HG02981 (cell line): Measurements from ENCODE around the gene MYH14.
"Not testable (repeated sequence)": the region's sequence is repeated elsewhere in the genome, so short reads cannot be mapped to it uniquely, and the experiment has no call there.

Experiments used
- ATAC-seq: cut with Tn5 transposase; IDR thresholded peaks from one replicate; pipeline ENCODE4 v1.9.1; 2021; ENCODE audit warnings: mild to moderate bottlenecking, moderate library complexity; ENCODE audit not compliant: unreplicated experiment

The MYH14 gene

DNA sequence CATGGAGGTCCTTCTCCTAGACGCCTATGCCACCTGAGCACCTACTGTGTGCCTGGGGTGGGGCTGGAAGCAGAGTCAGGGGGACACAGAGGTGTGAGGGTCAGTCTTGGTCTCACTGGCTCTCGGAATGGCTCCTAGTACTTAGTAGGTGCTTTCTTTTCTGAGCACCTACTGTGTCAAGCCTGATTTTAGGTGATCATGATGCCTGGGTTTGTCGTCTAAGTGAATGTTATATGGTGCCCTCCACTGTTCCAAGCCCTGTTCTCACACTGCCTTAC, 20.0 kb downstream of the MYH14 start:
- ATAC-seq: no peak

DNA sequence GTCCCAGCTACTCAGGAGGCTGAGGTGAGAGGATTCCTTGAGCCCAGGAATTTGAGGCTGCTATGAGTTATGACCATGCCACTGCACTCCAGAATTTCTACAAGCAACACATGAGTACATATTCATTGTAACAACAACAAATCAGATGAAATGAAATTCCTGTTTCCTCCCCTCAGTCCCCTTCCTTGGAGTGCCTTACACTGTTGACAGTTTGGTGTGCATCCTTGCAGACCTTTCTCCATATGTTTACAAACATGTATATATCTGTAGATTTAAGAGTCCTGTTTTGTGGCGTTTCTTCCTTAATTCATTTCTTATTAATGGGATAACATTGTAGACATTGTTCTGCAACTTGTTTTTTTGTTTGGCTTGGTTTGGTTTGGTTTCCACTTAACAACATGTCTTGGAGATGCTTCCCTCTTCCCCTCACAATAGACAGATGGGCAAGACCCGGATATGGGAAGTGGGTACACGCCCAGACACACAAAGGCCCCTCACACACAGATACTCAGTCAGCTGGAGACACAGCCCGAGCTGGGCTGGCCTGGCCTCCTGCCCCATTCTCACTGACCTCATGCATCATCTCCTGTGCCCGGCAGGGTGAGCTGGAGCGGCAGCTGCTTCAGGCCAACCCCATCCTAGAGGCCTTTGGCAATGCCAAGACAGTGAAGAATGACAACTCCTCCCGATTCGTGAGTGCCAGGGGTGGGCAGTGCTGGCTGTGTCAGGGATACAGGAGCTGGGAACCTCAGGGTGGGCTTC, 21.7 kb downstream of the MYH14 start:
- no peak for ATAC-seq

DNA sequence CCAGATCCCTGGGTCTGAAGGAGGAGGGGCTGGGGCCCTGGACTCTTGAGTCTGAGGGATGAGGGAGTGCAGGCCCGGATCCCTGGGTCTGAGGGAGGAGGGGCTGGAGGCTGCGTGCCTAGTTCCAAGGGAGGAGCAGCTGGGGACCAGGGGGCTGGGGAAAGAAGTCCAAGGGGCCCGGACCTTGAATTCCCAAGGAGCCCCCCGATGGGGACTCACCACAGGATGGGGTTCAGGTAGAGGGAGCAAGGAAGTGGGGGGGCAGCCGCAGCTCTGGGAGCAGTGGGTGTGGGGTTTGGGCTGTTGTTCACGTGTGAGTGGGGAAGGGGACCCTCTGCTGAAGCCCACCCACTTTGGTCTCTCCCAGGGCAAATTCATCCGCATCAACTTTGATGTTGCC, 23.1 kb downstream of the MYH14 start:
- ATAC-seq: no peak

DNA sequence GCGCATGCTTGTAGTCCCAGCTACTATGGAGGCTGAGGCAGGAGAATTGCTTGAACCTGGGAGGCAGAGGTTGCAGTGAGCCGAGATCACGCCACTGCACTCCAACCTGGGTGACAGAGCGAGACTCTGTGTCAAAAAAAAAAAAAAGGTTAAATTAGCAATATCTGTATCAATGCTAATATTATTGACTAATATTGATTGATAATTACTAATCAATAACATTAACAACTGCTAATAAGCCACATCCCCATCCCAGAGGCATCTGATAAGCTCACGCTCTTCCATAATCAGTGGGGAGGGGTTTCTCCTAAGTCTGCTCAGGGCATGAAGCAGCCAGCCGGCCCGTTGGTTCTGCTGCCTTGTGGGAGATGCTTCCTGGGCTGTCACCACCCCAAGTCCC, 24.7 kb downstream of the MYH14 start:
- not testable (repeated sequence) for ATAC-seq

DNA sequence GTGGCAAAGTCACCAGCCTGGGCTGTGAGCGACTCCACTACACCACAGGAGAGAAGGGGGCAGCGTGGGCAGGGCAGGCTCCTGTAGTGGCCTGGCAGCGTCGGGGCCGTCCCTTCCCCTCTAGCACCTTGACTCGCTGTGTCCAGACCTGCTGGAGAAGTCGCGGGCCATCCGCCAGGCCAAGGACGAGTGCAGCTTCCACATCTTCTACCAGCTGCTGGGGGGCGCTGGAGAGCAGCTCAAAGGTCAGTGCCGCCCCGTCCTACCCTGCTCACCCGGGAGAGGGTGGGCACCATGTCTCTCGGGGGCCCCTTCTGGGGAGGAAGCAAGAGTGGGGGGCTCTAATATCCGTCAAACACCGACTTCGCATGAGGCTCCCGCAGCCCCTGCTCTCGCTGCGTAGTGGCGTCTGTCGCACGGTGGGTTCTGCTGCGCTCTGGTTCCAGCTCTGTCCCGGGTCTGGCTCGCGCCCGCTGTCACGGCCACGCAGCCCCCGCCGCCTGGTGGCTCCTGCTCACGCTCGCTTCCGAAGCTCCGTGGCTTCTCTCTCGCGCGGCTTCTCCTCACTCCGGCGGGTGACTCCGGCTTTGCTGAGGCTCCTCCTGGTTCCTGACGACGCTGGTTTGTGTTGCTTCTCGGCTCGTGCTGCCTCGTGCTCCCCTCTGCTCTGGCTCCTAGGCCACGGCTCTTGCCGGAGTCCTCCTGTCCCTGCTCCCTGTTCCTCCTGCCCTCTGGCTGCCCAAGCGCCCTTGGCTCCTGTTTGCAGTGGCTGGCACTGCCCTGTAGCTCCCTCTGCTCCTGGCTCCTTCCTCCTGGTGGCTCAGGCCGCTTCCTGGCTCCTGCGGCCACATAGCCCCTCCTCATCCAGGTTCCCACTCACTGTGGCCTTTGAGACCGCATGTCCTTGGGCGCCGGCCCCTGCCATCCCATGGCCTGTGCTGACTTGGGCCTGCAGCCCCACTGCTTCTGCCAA, 27.2 kb downstream of the MYH14 start:
- ATAC-seq: no peak

DNA sequence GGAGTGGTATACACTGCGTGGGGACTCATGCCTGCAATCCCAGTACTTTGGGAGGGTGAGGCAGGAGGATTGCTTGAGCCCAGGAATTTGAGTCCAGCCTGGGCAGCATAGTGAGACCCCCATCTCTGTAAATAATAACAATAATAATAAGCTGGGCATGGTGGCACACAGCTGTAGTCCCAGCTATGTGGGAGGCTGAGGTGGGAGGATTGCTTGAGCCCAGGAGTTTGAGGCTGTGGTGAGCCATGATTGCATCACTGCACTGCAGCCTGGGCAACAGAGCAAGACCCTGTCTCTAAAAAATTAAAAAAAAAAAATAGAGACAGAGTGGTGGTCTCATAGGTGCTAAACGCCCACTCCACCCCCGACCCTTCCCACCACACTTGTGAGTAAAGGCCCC, 28.0 kb downstream of the MYH14 start:
- ATAC-seq: not testable (repeated sequence)

DNA sequence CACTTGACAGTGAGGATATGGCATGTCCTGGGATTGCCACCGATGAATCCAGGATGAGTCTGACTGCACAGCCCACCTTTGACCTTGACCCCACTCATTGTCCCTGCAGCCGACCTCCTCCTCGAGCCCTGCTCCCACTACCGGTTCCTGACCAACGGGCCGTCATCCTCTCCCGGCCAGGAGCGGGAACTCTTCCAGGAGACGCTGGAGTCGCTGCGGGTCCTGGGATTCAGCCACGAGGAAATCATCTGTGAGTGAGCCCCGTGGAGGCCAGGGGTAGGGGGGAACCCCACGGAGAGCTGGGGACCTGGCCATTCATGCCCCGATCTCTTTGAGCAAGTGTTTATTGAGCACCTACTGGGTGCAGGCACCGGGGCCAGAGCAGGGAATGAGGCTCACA, 28.4 kb downstream of the MYH14 start:
- ATAC-seq: no peak

DNA sequence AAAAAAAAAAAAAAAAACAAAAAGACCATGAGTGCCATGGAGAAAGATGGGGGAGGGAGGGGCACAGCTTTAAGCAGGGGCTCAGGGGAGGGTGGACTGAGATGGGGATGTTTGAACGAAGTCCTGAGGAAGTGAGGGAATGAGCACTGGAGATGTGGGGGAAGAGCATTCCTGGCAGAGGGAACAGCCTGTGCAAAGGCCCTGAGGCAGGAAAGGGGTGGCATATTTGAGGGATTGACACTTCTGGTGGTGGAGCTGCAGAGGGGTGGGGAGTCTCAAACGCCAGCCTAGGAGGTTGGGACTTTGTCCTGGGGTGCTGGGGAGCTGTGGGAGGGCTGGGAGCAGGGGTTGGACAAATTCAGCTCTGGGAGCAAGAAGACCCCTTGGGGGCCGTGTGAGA, 29.2 kb downstream of the MYH14 start:
- ATAC-seq: no peak

DNA sequence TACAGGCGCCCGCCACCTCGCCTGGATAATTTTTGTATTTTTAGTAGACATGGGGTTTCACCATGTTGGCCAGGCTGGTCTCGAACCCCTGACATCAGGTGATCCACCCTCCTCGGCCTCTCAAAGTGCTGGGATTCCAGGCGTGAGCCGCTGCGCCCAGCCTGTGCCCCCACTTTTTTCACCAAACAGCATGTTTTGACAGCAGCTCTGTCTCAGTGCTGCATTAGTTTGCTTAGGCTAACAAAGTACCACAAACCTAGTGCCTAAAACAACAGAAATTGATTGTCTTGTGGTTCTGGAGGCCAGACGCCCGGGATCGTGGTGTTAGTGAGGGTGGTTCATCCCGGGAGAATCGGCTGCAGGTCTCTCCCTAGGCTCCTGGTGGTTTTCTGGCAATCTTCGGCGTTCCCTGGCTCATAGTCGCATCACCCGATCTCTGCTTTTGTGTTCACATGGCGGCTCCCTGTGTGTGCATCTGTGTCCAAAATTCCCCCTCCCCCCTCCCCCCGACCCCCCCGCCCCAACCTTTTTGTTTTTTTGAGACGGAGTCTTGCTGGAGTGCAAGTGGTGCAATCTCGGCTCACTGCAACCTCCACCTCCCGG, 30.0 kb downstream of the MYH14 start:
- ATAC-seq: no peak

DNA sequence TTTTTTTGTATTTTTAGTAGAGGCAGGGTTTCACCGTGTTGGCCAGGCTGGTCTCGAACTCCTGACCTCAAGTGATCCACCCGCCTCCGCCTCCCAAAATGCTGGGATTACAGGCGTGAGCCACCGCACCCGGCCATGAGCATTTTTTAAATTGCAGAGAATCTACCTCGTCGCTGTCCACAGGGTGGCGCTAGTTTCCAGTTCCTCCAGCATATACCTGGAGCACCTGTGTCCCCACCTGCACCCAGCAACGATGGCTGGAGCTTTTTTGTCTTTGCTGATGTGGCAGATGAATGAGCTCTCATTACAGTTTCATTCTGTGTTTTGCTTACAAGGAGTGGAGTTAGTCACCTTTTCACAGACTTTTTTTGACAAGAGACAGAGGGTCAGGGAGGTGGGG, 34.1 kb downstream of the MYH14 start:
- ATAC-seq: not testable (repeated sequence)

DNA sequence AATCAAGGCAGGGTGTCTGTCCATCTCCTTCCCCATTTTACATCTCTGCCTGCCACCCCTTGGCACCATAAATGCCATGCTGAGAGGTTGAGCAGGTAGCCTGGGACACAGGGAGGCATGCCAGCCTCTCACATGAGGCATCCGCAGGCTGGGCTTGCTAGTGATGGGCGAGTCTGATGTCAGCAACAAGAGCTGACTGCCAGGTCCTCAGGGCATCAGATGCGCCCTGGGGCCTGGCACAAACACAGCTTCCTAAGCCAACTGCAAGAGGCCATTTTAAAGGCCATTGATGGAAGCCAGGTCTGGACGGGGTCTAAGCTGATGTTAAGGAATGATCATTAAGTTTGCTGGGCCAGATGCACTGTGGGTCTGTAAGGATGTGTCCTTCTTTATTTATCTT, 34.6 kb downstream of the MYH14 start:
- no peak for ATAC-seq

DNA sequence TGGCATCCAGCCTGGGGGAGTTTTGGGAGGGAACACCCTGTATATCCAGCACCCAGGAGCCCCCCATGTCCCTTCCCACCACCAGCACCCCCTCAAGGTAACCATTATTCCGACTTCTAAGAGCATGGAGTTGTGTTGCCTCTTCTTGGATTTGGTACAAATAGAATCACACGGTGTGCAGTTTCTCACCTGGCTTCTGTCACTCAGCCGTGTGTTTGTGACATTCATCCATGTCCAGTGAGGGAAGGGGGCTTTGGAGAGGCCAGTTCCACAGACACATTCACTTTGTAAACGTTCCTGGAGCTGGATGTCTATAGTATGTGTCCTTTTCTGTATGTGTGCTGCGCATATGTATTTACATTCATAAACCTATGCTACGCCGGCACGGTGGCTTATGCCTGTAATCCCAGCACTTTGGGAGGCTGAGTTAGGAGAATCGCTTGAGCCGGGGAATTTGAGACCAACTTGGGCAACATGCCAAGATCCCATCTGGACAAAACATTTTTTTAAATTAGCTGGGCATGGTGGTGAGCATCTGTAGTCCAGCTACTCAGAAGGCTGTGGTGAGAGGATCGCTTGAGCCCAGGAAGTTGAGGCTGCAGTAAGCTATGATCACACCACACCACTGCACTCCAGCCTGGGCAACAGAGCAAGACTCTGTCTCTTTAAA, 36.6 kb downstream of the MYH14 start:
- no peak for ATAC-seq

DNA sequence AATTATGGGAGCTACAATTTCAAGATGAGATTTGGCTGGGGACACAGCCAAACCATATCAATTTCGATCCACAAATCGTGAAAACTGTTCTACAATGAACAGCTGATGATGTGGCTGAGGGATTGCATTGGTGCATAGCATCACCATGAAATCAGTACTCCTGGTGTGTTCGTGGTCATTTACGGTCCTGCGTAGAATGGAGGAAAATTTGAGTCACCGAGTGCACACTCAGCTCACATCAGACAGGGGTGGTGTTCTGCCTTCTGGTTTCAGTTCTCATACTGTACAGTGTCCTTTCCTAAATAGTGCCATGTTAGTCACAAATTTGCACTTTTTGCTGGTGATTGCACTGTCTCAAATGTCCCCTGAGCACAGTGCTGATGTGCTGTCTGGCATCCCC, 39.2 kb downstream of the MYH14 start:
- ATAC-seq: no peak

DNA sequence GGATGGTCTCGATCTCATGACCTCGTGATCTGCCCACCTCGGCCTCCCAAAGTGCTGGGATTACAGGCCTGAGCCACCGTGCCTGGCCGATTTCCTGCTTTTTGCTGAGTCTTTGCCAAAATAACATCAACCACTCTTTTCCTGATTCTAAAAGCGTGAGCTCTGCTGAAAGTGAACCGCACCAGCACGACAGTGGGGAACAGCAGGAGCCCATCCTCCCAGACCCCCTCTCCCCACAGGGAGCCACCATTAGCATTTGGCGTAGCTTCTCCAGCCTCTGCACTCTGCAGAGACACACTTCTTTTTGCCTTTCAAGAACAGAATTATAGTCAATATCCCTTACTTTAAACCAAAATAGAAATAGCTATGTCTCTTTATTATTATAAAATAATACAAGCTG, 41.3 kb downstream of the MYH14 start:
- no peak for ATAC-seq

DNA sequence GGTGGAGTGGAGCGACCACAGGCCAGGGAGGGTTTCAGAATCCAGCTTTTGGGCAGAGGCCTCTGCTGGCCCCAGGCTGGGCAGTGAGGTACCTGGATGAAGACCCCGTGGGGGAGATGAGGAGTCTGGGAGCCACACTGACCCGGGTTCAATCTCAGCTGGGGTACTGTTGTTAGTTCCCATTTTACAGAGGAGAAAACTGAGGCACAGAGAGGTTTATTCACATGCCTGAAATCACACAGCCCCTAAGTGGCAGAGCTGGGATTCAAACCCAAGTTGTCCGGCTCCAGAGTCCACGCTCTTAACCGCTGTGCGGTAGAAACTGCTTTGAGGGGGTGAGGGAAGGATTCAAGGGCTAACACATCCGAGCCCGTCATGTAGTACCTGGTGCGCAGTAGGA, 45.0 kb downstream of the MYH14 start:
- no peak for ATAC-seq

DNA sequence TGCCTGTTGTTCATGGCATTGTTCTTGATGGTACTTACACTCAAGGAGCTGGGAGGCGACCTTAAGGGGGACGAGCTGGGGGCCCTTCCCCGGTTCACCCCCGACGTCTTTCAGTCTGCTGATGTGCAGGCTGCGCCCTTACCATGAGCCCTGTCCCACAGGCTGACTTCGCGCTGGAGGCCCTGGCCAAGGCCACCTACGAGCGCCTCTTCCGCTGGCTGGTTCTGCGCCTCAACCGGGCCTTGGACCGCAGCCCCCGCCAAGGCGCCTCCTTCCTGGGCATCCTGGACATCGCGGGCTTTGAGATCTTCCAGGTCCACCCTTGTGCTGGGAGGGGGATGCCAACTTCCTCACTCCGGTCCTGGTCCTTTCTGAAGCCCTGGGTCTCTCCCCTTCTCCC, 45.4 kb downstream of the MYH14 start:
- ATAC-seq: no peak

DNA sequence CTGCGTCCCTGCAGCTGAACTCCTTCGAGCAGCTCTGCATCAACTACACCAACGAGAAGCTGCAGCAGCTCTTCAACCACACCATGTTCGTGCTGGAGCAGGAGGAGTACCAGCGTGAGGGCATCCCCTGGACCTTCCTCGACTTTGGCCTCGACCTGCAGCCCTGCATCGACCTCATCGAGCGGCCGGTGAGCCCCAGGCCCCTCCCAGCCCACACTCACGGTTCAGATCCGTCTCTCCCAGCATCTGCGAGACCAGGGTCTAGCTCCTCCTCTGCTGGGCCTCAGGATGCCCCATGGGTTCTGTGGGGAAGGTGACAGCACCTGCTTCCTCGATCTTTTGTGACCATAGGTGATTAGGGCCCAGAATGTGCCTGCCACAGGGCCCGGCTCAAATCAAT, 46.2 kb downstream of the MYH14 start:
- no peak for ATAC-seq

DNA sequence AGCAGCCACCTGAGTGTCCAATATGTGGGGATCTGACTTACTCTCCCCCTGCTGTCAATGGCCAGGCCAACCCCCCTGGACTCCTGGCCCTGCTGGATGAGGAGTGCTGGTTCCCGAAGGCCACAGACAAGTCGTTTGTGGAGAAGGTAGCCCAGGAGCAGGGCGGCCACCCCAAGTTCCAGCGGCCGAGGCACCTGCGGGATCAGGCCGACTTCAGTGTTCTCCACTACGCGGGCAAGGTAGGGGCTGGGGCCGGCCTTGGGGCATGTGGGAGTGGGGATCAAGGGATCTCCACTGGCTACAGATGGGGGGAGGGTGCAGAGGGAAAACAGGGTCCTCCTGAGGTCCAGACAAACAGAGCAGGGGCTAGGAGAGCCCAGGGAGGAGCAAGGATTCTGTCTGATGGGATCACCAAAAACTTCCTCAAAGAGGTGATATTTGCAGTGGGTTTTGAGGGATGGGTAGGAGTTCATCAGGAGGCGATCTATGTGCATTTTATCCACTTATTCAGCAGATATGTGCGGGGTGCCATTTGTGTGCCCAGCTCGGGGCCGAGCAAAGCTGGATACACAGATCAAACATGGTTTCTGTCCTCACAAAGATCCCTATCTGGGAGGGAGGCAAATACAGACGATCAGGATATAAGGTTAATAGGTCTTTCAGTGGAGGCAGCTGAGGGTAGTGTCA, 47.2 kb downstream of the MYH14 start:
- no peak for ATAC-seq

DNA sequence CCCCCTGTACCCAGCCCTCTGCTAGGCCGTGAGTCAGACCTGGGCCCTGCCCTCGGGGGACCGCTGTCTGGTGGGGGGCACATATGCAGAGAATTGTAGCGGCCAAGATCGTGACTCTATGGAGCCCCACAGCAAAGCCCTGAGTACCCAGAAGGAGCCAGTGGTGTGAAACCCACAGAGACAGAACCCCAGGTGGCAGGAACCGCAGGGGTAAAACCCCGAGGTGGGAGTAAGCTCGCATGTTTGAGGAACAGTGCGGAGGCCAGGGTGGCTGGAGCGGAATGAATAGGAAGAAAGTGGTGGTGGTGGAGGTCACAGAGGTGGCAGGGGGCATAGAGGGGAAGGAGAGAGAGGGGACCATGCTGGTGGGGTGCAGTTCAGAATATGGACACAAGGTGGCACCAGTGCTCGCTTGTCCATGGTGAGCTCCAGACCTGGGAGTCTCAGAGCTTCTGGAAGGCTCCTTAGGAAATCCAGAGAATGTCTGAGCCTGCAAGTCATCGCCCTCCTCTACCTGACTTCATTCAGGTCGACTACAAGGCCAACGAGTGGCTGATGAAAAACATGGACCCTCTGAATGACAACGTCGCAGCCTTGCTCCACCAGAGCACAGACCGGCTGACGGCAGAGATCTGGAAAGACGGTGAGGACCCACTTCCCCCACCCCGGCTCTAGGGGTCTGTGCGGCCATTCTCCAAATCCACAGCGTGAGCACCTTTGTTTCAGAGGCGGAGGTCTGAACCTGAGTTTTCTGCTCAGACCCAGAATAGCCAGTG, 48.9 kb downstream of the MYH14 start:
- ATAC-seq: no peak

DNA sequence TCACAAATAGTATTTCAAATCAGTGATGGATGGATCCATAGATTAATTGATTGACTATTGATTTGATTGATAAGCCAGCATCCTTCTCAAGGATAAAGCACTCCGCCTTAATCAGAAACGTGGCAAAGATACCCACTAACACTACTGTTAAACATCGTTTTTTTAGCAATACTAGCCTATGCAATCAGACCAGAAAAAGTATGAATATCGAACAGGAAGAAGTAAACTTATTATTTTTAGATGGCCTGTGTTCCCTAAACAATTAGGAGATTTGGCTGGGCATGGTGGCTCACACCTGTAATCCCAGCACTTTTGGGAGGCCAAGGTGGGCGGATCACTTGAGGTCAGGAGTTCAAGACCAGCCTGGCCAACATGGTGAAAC, 49.5 kb downstream of the MYH14 start:
- ATAC-seq: no peak
